ENCODE data around the gene LMAN1L.
A peak's percentile ranks its signal among the peaks of the same experiment; 100 is the strongest.

Gene LMAN1L

DNA sequence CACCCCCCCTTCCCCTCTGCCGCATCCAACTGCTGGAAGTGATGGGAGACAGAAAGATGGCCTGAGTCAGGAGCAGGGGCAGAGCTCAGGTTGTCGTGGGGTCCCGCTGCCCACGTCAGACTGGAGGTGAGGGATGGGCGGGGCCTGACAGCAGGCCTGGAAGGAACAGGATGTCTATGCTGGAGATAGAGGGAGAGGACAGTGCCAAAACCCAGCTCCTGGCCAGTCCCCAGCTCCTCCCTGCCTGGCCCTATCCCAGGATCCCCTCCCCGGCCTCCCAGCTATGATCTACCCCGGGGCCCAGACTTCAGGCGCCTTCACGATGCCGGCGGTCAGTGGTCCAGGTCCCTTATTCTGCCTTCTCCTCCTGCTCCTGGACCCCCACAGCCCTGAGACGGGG lies at the start of gene LMAN1L:
Gene LMAN1L (plus strand): TSS at position 303 of the 400 bp plus-strand sequence. CDS start 20 bp downstream, at position 323.
- no peak for DNase-seq

DNA sequence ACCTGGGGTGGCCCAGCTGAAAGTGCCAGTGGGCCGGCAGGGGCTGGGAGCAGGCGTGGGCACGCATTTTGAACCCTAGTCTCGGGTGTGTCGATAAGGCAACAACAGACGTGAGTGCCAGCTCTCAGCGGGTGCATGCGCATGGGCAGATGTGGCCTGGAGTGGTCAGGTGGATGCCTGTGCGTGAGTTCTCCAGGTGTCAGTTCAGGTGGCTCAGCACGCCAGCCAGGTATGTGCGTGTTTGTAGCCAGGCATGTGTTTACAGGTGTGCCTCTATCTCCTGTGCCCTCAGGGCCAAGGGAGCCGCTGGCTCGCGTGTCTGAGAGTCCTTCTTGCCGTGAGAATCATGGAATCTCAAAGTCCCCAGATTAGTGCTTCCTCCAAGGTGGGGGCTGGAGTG lies 49.2 kb upstream of the LMAN1L start:
- no peak for DNase-seq

DNA sequence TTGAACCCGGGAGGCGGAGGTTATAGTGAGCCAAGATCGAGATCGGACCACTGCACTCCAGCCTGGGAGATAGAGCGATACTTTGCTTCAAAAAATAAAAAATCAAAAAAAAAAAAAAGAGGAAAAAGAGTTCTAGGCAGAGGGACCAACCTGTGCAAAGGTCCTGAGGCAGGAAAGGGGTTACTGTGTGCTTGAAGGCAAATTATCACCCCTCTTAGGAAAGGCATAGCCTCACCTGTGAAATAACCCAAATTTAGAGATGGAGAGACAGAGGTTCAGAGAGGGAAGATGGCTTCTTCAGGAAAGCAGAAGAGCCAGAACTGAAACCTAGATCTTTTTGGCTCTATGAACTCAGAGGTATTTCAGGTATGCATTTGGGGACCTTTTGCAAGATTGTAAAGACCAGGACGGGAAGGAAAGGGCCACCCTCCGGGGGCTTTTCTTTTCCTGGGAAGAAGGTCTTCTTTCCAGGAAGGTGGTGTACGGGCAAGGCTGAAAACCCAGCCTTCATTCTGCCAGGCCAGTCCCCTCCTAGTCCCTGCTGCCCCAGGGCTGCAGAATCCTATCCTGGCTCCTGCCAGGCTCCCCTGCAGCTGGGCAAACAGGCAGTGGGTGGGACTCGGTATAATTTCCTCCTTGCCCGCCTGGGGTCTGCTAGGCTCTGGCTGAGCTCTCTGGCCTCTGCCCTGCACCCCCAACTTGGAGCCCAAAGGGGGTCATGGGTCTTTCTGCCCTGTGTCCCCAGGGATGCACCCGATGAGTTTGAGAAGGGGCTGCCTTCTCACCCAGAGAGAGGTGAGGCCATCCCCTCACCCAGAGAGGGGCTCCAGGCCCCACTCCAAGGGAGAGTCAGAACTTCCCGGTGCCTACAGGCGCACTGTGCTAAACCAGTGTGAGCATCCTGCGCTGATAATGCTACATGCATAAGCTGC lies 45.2 kb upstream of the LMAN1L start:
- DNase-seq, result no peak

DNA sequence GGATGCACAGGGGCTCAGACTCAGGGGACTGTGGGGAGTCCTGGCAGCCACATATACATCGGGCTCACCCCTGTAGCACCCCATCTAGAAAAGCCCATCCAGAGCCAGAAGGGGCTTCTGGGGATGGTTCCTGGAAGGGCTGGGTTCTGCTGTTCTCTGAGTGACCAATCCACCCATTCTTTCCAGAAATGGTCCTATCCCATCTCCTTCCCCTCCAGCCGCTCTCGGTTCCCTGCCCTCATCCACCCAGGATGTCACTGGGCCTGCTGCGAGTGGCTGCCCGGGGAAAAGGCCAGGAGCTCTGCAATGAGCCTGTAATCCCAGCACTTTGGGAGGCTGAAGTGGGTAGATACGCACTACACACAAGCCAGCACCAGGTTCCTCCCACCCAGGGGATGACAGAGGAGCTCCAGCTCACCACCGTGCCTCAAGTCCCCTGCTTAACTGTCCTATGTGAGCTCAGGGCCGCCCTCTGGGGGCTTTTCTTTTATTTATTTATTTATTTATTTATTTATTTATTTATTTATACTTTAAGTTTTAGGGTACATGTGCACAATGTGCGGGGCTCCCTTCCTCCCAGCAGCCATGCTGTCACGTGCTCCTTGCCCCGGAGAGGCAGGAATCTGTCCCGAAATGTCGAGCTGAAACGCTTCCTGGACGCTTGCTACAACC lies 44.4 kb upstream of the LMAN1L start:
- DNase-seq, result no peak

DNA sequence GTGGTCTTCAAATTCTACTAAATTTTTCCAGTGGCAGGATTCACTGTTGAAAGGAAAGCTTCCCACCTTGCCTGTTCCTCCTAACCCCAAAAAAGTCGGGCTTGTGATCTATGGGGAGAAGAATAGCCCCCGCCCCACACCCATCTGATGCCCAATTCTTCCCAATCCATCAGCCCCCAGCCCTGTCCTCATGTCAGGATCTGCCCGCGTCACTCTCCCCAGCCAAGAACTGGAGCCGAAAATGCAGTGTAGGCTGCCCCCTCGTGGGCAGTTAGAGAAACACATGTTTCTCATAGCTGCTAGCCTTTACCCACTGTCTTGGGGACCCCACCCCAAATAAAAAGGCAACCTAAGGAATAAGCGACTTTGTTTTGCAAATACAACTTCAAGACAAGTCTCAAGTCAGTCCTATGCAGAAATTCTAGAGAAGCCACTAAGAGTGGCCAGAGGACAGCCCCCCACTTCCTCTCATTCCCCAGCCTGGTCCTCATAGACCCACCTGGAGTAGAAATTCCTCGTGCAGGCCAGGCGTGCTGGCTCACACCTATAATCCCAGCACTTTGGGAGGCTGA lies 43.8 kb upstream of the LMAN1L start:
- peak; percentile 26 for DNase-seq

DNA sequence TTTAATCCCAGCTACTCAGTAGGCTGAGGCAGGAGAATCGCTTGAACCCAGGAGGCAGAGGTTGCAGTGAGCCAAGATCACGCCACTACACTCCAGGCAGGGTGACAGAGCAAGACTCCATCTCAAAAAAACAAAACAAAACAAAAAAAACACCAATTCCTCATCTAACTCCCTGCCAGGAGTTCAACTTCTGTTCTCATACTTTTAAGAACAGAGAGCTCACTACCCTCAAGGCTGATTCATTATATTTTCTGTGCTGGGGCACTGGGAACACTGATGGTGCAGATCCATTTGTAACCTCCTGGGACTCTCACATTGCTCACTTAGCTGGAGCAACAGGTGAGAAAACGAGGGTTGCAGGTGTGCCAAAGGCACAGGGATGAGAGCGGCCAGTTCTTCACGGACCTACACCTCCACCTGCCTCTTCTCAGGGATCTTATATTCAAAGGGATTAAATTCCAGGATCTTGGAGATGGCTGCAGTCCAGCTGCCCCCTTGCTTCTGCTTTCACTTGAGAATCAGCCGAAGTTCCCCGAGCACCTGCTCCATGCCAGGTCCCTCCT lies 43.1 kb upstream of the LMAN1L start:
- no peak for DNase-seq

DNA sequence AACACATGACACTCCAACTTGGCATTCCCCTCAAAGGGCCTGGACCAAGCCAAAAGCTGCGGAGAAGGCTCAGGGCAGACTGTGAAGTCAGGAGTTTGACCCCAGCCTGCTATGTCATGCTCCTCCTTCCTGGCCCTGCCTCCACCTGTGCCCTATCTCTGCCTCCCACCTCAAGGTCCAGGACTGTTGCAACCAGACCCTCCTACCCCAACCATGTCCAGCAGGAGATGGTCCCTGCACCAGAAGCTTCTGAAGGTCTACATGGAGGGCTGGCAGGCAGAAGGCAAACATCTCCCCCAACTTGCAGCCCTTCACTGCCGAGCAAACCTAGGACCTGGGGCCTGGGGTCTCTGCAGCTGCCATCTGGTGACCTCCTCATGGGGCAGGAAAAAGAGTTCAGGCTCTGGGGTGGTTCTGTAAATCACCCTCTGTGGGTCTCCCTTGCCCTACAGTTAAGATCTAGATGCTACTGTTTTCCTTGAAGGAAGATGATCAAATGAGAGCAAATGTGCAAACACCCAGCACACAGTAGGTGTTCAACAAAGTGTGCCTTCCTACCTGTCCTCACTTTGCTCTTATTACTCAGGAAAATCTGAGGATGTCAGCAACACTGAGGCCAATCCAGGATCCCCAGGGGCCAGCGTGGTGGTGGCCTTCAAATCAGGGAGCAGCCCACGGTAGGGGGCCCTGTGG lies 42.3 kb upstream of the LMAN1L start:
- DNase-seq, result no peak

DNA sequence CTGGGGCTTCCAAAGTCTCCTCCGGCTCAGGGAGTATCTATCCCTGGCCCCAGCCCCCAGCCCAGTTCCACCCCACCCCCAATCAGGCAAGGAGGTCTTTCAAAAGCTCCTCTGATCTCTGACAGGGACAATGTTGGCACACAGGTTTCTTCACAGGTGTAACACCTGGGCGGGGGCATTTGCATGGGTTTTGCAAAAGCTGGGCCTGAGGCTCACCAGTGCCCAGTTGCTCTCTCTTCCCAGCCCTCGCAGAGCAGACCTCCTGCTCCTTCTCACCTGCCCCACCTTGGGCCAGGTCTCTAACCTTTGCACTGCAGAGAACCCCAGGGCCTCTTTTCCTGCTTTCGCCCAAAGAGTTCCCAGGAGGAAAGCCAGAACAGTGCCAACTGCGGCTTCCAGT lies 39.3 kb upstream of the LMAN1L start:
- no peak for DNase-seq

DNA sequence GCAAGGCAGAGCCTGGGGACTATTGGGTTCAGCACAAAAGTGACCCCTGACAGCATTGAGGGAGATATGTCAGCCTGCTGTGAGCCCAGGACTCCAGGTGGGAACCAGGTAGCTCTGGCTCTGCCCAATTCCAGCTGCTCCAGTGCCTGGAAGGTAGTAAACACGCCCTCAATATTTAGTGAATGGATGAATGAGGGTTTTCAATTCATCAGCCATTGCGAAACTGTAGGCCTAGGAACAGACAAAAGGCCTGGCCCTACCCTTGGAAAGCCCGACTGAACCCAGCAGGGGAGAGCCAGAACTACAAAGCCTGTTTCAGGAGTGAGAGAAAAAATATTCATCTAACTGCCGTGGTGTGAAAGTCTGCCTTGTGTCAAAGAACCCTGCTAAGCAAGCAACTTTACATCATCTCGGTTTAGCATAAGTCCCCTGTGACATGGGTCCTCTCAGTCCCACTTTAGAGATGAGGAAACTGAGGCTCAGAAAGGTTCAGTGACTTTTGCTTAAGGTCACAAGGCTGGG lies 38.8 kb upstream of the LMAN1L start:
- no peak for DNase-seq

DNA sequence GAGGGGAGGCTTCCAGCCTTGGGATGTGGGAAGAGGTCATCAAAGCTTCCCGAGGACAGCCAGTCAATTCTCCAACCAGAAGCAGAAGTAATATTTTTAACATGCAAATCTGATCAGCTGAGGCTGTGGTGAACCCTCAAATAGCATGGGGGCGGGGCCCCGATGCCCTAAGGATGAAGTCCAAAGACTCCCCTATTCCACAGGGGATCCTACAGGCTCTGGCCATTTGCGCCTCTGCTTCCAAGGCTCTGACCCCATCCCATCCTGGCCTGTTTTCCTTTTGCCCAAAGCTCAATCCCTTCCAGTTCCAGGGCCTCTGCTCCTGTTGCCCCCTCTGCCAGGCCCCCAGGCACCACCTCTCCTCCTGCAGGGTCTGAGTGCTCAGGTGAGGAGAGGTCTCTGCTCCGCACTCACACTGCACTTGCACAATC lies 37.5 kb upstream of the LMAN1L start:
- no peak for DNase-seq

DNA sequence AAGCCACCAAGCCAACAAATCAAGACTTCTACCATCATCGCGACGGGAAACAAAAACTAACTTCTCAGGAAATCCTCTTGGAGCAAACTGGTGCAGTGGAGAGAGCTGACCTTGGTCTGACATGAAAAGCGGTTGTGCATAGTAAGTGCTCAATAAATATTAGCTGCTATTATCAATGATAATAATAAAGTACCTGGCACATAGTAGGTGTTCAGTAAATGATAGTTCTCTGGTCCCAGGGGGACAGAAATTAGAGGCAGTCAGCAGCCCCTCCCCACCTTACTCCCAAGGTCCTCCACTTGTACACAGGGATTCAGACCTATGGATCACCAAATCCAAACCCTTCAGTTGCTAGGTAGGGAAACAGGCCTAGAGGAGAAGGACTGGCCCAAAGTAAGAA lies 36.7 kb upstream of the LMAN1L start:
- no peak for DNase-seq

DNA sequence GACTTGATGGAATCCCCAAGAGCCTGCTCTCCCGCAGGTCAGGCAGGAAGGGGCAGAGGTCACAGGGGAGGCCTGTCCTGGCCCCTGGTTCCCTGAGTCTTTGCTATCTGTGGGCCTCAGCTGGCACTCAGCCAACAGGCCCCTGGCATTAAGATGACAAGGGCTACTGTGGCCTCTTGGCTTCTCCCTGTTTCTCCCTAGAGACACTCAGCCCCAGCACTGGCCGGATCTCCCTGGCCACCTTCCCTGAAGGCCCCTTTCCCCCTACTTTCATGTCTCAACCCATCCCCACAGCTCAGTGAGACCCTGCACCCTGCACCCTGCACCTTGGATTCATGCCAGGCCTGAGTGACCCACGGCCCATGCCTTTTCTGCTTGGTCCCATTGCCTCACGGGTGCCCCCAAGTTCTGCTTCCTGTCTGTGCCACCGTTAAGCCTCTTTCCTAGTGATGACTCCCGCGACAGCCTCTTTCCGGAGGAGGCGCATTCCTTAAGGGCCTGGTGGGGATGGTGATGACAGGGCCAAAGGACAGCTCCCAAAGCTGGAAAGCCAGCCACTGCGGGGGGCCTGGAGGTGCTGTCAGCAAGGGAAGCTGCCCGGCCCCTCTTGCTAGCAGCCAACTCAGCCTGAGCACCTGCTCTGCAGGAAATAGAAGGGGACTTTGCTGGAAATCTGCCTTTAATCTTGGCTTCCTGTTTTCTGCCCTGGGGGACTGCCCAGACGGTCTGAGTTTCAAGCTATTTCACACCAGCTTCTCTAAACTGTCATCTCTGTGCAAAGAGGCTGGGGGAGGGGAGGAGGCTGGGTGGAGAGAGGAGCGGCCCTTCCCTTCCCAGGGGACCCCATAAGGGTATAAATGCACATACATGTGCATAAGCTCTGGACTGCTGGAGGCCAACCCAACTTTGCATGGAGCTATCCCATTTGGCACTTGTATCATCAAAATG lies 35.5 kb upstream of the LMAN1L start:
- no peak for DNase-seq

DNA sequence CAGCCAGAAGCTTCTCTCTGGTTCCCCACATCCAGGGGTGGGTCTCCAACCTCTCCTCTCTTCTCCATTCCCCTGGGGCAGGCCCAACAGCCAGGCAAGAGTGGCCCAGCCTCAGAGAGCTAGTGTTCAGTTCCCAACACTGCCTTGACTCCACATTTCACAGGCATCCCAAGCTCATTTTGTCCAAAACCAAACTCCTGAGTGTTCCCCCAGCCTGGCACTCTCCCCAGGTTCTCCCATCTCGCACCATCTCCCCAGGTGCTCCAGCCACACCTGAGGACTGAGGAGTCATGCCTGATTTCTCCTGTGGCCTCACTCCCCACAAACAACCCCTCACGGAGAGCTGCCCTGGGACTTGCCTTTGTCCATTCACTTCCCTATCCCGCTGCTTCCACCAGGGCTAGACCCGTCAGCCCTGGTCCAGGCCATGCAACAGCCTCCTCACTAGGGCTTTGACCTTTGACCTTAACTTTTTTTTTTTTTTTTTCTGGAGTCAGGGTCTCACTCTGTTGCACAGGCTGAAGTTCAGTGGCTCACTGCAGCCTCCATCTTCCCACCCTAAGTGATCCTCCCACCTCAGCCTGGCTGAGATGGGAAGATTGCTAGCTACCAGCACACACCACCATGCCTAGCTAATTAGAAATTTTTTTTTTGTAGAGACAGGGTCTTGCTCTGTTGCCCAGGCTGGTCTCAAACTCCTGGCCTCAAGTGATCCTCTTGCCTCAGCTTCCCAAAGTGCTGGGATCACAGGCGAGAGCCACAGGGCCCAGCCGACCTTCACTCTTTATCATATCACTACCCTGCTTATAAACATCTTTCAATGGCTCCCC lies 34.7 kb upstream of the LMAN1L start:
- no peak for DNase-seq

DNA sequence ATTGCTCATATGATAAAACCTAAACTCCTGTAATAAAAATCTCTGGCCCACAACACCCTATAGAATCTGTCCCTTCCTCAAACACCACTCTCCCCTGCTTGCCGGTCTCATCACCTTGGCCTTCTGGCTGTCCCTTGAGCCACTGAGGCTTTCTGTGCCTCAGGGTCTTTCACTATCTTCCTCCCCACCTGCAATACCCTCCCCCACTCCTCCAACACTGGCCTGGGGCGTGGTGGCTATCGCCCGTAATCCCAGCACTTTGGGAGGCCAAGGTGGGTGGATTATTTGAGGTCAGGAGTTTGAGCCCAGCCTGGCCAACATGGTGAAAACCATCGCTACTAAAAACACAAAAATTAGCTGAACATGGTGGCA lies 34.0 kb upstream of the LMAN1L start:
- DNase-seq, result no peak

DNA sequence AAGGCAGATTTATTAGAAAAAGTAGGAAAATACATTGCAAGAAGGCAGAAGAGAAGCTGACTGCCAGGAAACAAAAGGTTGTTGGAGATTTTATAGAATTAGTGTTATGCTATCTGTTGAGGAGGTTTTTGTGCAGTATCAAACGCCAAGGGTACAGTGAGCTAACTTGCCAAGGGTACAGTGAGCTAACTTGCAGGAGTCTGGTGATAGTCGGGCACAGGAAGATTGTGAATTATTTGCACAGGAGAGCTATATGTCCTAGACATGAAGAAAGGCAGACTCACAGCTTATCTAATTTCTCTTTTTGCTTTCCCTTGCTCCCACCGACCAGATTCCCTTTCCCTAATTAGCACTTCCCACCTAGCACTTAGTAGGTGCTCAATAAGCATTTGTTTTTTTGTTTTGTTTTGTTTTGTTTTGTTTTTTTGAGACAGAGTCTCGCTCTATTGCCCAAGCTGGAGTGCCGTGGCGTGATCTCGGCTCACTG lies 33.4 kb upstream of the LMAN1L start:
- no peak for DNase-seq

DNA sequence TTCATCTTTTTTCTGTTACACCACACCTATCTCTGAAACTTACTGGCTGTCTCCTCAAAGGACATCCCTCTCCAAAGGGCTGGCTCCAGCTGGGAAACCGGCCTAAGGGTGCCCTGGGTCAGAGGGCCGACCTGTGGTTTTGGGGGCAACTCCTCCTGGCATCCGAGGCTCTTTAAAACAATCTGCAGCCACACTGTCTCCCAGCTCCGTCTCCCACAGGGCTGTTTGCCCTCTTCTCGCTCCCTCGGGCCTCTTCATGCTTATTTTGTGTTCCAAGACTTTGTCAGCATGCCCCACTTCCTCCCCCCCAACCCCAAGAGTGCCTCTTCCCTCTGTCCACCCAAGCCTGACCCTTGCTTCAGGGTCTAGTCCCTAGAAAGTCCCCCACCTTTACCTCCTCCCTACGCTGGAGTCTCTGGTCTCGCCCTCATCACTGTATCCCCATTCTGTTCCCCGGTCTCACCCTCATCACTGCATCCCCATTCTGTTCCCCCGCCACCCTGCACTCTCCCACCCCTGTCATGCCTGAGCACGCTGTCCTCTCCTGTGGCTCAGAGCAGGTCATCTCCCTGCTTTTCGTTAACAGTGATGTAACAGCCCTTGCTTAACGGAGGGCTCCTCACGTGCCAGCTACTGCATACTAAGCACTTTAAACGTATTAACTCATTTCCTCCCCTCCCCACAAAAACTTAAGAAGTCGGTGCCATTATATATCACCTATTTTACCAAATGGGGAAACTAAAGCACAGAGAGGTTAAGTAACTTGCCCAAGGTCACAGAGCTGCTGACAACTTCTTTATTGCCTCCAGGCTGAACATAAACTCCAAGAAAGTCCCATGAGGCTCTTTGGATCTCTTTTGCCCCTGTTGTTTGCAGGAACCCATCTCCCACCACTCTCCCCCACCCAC lies 31.9 kb upstream of the LMAN1L start:
- no peak for DNase-seq

DNA sequence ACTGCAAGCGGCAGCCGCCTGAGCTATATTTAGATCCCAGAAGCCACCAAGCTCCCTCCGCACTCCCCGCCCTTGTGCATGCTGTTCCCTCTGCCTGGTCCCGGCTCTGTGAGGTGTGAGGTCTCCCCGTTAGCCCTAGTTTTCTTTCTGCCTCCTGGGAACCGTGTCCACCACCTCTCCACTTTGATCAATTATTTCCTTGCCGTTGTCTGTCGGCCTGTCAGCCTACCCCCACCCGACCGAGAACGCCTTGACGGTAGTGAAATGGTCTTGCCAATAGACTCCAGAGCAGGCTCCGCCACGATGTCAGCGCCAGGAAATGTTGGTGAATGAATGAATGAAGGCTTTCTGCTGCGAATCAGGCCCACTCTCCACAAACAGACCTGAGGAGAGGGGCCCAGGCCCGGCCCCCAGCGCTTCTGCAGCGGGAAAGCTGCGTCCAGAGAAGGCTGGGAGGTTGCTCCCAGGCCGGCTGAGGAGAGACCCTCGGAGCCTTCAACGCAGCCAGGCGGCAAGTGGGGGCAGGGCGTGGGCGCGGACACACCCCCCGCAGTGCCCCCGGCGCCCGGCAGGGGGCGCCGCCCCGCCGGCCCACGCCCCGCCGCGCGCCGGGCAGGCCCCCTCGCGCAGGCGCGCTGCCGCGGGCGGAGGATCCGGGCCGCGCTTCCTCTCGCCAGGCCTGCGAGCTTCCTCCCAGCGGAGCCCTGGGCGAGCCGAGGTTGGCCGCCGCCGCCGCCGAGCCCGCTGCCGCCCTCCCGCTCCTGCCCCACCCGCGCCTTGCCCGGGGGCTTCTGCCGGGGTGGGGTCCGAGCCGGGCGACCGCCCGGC lies 31.0 kb upstream of the LMAN1L start, which contains the start of gene CSK:
Gene CSK (plus strand): TSS at position 650 of the 828 bp plus-strand sequence. CDS start 16,218 bp downstream, outside the sequence.
- DNase-seq, result peak; percentile 41

Measured in NCI-H2227 treated with DMSO at 0.1 percent for 48 hours (cell line).